DMS53 treated with DMSO at 0.1 percent for 48 hours (cell line): Measurements from ENCODE around the gene RBM20.
"Not testable (repeated sequence)": the region's sequence is repeated elsewhere in the genome, so short reads cannot be mapped to it uniquely, and the experiment has no call there.

ENCODE experiments used
- DNase-seq: peaks from one replicate; lab custom pipeline; 2025; ENCODE audit not compliant: unreplicated experiment; lab: John Stamatoyannopoulos, UW

RBM20 gene

GRCh38 chr10:110643653-110644597 lies at the start of gene RBM20:
RBM20 (plus strand) TSS chr10:110644336; CDS start chr10:110644455, 119 bp downstream.
- DNase-seq = peak; percentile 68

GRCh38 chr10:110597476-110597875 lies 46.7 kb upstream of the RBM20 start:
- no peak for DNase-seq

- DNase-seq = peak; percentile 74
Observed at GRCh38 chr10:110600487-110601101, 43.5 kb upstream of the RBM20 start.

GRCh38 chr10:110601581-110601980 lies 42.6 kb upstream of the RBM20 start:
- DNase-seq = no peak

- DNase-seq = no peak
Observed at GRCh38 chr10:110608087-110608486, 36.0 kb upstream of the RBM20 start.

- peak; percentile 53 for DNase-seq
Observed at GRCh38 chr10:110609605-110610004, 34.5 kb upstream of the RBM20 start.

GRCh38 chr10:110610308-110610774 lies 33.8 kb upstream of the RBM20 start:
- peak; percentile 74 for DNase-seq

- DNase-seq = not testable (repeated sequence)
Observed at GRCh38 chr10:110610781-110611180, 33.4 kb upstream of the RBM20 start.

- DNase-seq = no peak
Observed at GRCh38 chr10:110612087-110612486, 32.0 kb upstream of the RBM20 start.

GRCh38 chr10:110612629-110613028 lies 31.5 kb upstream of the RBM20 start:
- DNase-seq = no peak

GRCh38 chr10:110613341-110613995 lies 30.7 kb upstream of the RBM20 start:
- DNase-seq = no peak

- no peak for DNase-seq
Observed at GRCh38 chr10:110613996-110614495, 30.1 kb upstream of the RBM20 start.

- no peak for DNase-seq
Observed at GRCh38 chr10:110615057-110615747, 28.9 kb upstream of the RBM20 start.

- no peak for DNase-seq
Observed at GRCh38 chr10:110616493-110617033, 27.6 kb upstream of the RBM20 start.

- DNase-seq = peak; percentile 78
Observed at GRCh38 chr10:110617425-110618229, 26.5 kb upstream of the RBM20 start.

GRCh38 chr10:110618230-110618610 lies 25.9 kb upstream of the RBM20 start:
- no peak for DNase-seq

- DNase-seq = no peak
Observed at GRCh38 chr10:110619514-110620397, 24.4 kb upstream of the RBM20 start.

GRCh38 chr10:110620398-110620719 lies 23.8 kb upstream of the RBM20 start:
- DNase-seq = no peak

GRCh38 chr10:110623316-110623715 lies 20.8 kb upstream of the RBM20 start:
- DNase-seq = not testable (repeated sequence)
